ENCODE data around the gene PHACTR4. TPM values are rescaled to one million over a fixed set of nuclear protein-coding genes. Genes with fewer than 3 reads are reported as not detected.
A peak's percentile ranks its signal among the peaks of the same experiment; 100 is the strongest.

The PHACTR4 gene
- total and polyA plus RNA-seq, 10 of the 15 experiments (the other 5 are each of a cell fraction or from before 2014, with no cell fraction given), result 8.9 to 34.2 (median 12.5) TPM

DNA sequence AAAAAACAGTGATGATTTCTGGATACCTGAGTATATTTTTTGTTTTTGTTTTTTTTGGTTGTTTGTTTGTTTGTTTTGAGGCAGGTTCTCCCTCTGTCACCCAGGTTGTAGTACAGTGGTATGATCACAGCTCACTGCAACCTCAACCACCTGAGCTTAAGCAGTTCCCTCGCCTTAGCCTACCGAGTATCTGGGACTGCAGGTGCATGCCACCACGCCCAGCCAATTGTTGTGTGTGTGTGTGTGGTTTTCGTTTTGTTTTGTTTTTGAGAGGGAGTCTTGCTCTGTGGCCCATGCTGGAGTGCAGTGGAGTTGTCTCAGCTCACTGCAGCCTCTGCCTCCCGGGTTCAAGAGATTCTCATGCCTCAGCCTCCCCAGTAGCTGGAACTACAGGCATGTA lies 81.0 kb downstream of the PHACTR4 start:
- Histone ChIP-seq H3K9ac (ENCODE audit: control insufficient read depth, insufficient read depth, low read length) (no peak overlapping the region), H3K27ac (ENCODE audit: control insufficient read depth, insufficient read depth) (no peak overlapping the region), H3K4me3 (no peak overlapping the region), H4K20me1 (ENCODE audit: control insufficient read depth, insufficient read depth) (no peaks in the 10 kb centered on the region), H3K4me1 (ENCODE audit: control insufficient read depth, insufficient read depth, low read length) (peaks cover 21% of the 10 kb centered on the region), H2AFZ (ENCODE audit: control insufficient read depth, low read depth, low read length) (no peak overlapping the region), H3K79me2 (ENCODE audit: control insufficient read depth, insufficient read depth, low read length) (peaks cover 2% of the 10 kb centered on the region; the same call in 1 of the 2 replicates), H3K36me3 (ENCODE audit: control insufficient read depth in 2 of 2, insufficient read depth in 2 of 2, low read length in 1 of 2) (no peaks in the 10 kb centered on the region; a peak in 2 of 4 replicates), H3K9me3 (replicated peaks; ENCODE audit: control insufficient read depth, insufficient read depth, low read length) (no peaks in the 10 kb centered on the region), H3K4me2 (ENCODE audit: control insufficient read depth, insufficient read depth) (no peak overlapping the region), H3K27me3 (replicated peaks in 1 of 2; ENCODE audit: control insufficient read depth in 2 of 2, insufficient read depth in 2 of 2, low read length in 1 of 2) (no peaks in the 10 kb centered on the region)
- ChIA-PET POLR2A (interaction anchor here (0.6 to 1.0 kb wide), 4 partner anchors 12 to 128 kb away, joined by 3 to 4 read pairs (median 3); no protein-coding TSS in a partner anchor), SMC1A (ENCODE audit: uncharacterized antibody, unreplicated experiment) (interaction anchor here (1.0 to 1.4 kb wide), 3 partner anchors 27 to 91 kb away, joined by 3 to 5 read pairs (median 4); no protein-coding TSS in a partner anchor), CTCF (interaction anchor here (1.3 to 1.4 kb wide), 2 partner anchors 154 to 203 kb away, joined by 3 to 4 read pairs; no protein-coding TSS in a partner anchor), RAD21 (ENCODE audit: unreplicated experiment) (interaction anchor here (1.0 kb wide), 2 partner anchors 41 to 131 kb away, joined by 3 read pairs; no protein-coding TSS in a partner anchor)
- DNase-seq (ENCODE audit: low read depth, low spot score) (no peak), FAIRE-seq (no peak), ATAC-seq (peak; percentile 22; the same call in 1 of the 3 replicates)
- BruUV-seq (replicated peaks), result no TSS peak
- intact Hi-C loops (cut with micrococcal nuclease; ENCODE audit: unreplicated experiment) (no loop called here), in situ Hi-C loops (cut with MboI) (no loop called here)
- WGBS (ENCODE audit: insufficient coverage, insufficient replicate concordance, low lambda C conversion rate, missing lambda C conversion rate), result 66% methylated on average over 5 of the region's 5 CpGs
- no peak for TF ChIP-seq MXI1 (IDR thresholded peaks at IDR 0.05; ENCODE audit: low read depth, low read length)
- no peak for TF ChIP-seq POLR2A (IDR thresholded peaks at IDR 0.05; ENCODE audit: low read depth, low read length)
- TF ChIP-seq, protein P1, sequence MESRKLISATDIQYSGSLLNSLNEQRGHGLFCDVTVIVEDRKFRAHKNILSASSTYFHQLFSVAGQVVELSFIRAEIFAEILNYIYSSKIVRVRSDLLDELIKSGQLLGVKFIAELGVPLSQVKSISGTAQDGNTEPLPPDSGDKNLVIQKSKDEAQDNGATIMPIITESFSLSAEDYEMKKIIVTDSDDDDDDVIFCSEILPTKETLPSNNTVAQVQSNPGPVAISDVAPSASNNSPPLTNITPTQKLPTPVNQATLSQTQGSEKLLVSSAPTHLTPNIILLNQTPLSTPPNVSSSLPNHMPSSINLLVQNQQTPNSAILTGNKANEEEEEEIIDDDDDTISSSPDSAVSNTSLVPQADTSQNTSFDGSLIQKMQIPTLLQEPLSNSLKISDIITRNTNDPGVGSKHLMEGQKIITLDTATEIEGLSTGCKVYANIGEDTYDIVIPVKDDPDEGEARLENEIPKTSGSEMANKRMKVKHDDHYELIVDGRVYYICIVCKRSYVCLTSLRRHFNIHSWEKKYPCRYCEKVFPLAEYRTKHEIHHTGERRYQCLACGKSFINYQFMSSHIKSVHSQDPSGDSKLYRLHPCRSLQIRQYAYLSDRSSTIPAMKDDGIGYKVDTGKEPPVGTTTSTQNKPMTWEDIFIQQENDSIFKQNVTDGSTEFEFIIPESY (IDR thresholded peaks at IDR 0.05), result no peak
- TF ChIP-seq NFYA (IDR thresholded peaks at IDR 0.05; ENCODE audit: borderline replicate concordance, low read depth, low read length), result no peak
- no peak for TF ChIP-seq SIN3A (IDR thresholded peaks at IDR 0.05; ENCODE audit: low read depth, low read length)
- TF ChIP-seq POLR2AphosphoS2 (IDR thresholded peaks at IDR 0.05; ENCODE audit: low read depth, low read length), result no peak
- no peak for TF ChIP-seq NR2C1 (IDR thresholded peaks at IDR 0.05)
- no peak for TF ChIP-seq BCL11A (IDR thresholded peaks at IDR 0.05; ENCODE audit: low read depth, low read length)
- TF ChIP-seq IKZF1 (conservative IDR thresholded peaks at IDR 0.05), result no peak
- TF ChIP-seq JUND (IDR thresholded peaks at IDR 0.05; ENCODE audit: low read depth, low read length), result no peak
- no peak for TF ChIP-seq MEF2B (IDR thresholded peaks at IDR 0.05; ENCODE audit: partially characterized antibody, poor library complexity, severe bottlenecking)
